RCC 7860 (cell line): Measurements from ENCODE around the gene TAC3.

ENCODE experiments used
- DNase-seq: peaks from one replicate; pipeline ENCODE4 v3.0.0-alpha.2; 2015; ENCODE audit warnings: low spot score
- FAIRE-seq: peaks from 2 replicates; lab custom pipeline; 2012; peaks lifted over from hg19 to GRCh38; lab: Jason Lieb, UNC

The TAC3 gene

GRCh38 chr12:57006809-57007475 is 9.4 kb downstream of the TAC3 start:
- FAIRE-seq (no peak), DNase-seq (no peak)

GRCh38 chr12:57005980-57006808 is 10.1 kb downstream of the TAC3 start, which contains the start of gene ZBTB39:
Gene ZBTB39, minus strand, starts transcription at chr12:57006546. Its CDS starts 1,629 bp downstream, at chr12:57004917.
- no peak for FAIRE-seq
- peak; percentile 7 for DNase-seq

- DNase-seq, result no peak
- FAIRE-seq, result no peak
Measured at GRCh38 chr12:57004651-57005050, 11.7 kb downstream of the TAC3 start.

- FAIRE-seq (no peak), DNase-seq (no peak)
Measured at GRCh38 chr12:57003395-57003794, 12.9 kb downstream of the TAC3 start.

- no peak for FAIRE-seq
Measured at GRCh38 chr12:57001448-57001906, 14.9 kb downstream of the TAC3 start.

GRCh38 chr12:57000393-57000792 is 15.9 kb downstream of the TAC3 start:
- FAIRE-seq (no peak), DNase-seq (no peak)

More at GRCh38 chr12:57001448-57001906, 14.9 kb downstream of the TAC3 start:
- no peak for DNase-seq

- DNase-seq, result no peak
Measured at GRCh38 chr12:56999456-56999855, 16.9 kb downstream of the TAC3 start.

GRCh38 chr12:56998981-56999380 is 17.3 kb downstream of the TAC3 start:
- no peak for DNase-seq
- FAIRE-seq, result no peak

More at GRCh38 chr12:56999456-56999855, 16.9 kb downstream of the TAC3 start:
- FAIRE-seq, result no peak

GRCh38 chr12:56998316-56998715 is 18.0 kb downstream of the TAC3 start:
- FAIRE-seq, result no peak
- DNase-seq, result no peak

- DNase-seq, result no peak
- no peak for FAIRE-seq
Measured at GRCh38 chr12:56996793-56997545, 19.4 kb downstream of the TAC3 start.

- DNase-seq (no peak), FAIRE-seq (no peak)
Measured at GRCh38 chr12:56995930-56996496, 20.3 kb downstream of the TAC3 start.

GRCh38 chr12:56995201-56995929 is 21.0 kb downstream of the TAC3 start:
- FAIRE-seq (no peak), DNase-seq (no peak)

GRCh38 chr12:56994231-56994746 is 22.0 kb downstream of the TAC3 start:
- FAIRE-seq (no peak), DNase-seq (no peak)

GRCh38 chr12:56993346-56993745 is 23.0 kb downstream of the TAC3 start:
- DNase-seq (no peak), FAIRE-seq (no peak)

GRCh38 chr12:56991319-56992246 is 24.7 kb downstream of the TAC3 start:
- DNase-seq (no peak), FAIRE-seq (no peak)

- no peak for DNase-seq
- no peak for FAIRE-seq
Measured at GRCh38 chr12:56990648-56991318, 25.5 kb downstream of the TAC3 start.

GRCh38 chr12:56989861-56990610 is 26.3 kb downstream of the TAC3 start:
- DNase-seq (no peak), FAIRE-seq (no peak)
